ENCODE results near the gene CD83.
"Not testable (repeated sequence)": the region's sequence is repeated elsewhere in the genome, so short reads cannot be mapped to it uniquely, and the experiment has no call there.

The CD83 gene

DNA sequence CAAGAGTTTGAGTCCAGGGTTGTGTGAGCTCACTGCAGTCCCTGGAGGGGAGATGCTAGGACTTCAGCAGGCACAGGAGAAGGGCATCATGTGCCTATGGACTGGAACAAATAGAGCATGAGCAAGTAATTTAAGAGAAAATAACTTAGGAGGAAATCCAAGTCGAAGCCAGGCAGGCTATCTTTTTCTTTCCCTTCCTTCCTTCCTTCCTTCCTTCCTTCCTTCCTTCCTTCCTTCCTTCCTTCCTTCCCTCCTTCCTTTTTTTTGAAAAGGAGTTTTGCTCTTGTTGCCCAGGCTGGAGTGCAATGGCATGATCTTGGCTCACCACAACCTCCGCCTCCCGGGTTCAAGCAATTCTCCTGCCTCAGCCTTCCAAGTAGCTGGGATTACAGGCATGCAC is 33.7 kb downstream of the CD83 start:
- not testable (repeated sequence) for DNase-seq

DNA sequence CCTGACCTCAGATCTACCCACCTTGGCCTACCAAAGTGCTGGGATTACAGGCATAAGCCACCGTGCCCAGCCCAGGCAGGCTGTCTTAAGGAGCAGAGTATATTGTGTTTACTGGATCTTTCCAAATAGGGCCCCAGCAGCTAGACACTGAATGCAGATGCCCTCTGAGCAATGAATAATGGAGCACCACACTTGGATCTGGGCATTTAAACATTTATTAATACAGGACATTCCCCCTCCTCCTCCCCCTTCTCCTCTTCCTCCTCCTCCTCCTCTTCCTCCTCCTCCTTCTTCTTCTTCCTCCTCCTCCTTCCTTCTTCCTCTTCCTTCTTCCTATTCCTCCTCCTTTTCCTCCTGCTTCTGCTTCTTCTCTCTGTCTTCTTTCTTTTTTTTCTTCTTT is 34.2 kb downstream of the CD83 start:
- DNase-seq, result no peak

DNA sequence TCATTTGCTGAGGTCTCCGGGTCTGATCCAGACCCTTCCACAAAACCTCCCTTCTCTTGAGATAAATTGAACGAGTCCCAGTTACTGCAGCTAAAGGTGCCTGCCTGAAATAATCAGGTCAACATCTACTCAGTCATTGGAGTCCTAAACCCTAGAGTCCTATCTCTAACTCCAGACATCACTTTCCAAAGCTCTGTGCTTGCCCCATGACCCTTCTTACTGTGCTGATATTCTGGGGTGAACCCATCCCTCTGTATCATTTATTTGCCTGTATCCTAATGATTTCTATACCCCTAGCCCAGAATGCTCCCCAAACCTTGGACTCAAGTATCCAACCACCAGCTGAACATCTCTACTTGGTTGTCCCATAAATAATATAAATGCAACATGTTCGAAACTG is 35.7 kb downstream of the CD83 start:
- no peak for DNase-seq

DNA sequence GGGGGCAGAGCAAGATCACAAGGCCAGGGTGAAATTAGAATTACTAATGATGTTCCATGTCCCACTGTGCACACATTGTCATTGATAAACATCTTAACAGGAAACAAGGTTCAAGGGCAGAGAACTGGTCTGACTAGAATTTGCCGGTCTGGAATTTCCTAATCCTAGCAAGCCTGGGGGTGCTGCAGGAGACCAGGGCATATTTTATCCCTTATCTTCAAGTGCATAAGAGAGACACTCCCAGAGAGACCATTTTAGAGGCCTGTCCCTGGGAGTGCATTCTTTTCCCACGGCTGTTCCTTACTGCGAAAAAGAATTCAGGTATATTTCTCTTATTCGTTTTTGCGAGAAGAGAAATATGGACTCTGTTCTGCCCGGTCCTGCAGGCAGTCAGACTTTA is 41.5 kb downstream of the CD83 start:
- no peak for DNase-seq

DNA sequence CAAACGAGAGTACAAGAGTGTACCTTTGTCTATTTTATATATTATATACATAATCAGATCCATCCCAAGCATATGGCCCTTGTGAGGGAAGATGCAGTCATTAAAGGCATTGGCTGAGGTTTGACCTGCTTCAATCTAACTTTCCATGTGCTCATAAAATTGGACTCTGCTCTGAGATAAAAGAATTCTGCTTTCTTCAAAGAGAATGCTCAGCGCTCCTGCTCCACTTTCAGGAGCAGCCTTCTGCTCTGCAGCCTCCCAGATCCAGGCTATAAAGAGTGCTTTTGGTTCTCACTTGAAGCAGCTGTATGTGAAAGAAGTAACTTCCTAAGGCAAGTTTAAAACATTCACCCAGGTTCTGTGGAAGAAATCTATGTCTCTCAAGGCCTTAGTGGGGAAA is 45.3 kb downstream of the CD83 start:
- DNase-seq, result no peak

DNA sequence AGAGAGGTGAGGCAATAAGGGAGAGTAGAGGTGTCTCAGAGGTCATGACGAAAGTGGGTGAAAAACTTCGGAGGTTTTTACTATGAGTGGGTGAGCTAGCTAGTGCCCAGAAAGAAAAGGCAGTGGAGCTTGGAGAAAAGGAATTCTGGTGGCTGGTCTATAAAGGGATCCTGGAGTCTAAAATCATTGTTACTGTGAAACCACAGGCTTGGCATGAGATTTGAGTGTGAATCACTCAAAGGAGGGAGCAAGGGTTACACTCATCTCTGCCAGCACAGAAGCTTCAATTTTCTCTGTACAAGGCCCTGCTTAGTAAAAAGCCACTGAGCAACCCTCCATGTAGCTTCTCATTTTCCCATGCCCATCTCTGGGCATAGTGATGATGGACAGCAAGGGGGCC is 47.5 kb downstream of the CD83 start:
- DNase-seq, result no peak

DNA sequence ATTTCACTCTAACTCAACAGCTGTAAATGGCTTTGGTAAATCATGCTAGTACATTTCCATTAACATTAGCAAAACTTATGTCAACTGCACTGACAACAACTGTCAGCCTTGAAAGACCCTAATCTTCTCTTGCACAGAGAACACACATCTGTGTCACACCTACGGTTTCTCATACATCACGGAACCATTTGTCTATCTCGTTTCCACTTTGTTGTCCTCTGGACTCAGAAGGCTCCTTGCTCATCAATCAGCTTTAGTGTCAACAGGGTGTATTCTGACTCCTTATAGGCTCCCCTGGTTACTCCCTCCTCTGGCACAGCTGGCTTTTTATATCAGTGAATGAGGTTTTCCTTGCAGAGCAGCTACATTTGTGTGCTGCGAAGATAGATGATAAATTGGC is 49.3 kb downstream of the CD83 start:
- DNase-seq, result no peak

DNA sequence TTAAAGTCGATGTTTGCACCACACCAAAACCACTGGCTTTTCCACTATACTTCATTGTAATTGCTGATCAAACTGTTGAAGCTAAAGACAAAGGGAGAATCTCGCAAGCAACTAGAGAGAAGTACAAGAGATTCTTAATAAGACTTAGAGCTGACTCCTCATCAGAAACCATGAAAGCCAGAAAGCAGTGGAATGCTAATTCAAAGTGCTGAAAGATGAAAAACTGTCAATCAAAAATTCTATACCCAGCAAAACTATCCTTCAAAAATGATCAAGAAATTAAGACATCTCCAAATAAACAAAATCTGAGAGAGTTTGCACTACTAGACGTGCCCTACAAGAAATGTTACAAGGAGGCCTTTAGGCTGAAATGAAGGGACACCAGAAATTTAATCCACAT is 52.6 kb downstream of the CD83 start:
- DNase-seq, result no peak

DNA sequence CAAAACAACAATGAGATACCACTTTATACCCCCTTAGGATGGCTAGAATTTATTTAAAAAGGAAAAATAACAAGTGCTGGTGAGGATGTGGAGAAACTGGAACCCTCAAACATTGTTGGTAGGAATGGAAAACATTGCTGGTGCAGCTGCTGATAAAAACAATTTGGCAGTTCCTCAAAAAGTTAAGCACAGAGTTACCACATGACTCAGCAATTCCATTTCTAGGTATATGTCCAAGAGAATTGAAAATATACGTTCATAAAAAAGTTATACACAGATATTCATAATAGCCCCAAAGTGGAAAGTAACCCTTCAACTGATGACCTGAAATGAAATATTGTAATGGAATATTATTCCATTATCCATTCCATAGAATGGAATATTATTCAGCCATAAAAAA is 55.0 kb downstream of the CD83 start:
- DNase-seq, result no peak

DNA sequence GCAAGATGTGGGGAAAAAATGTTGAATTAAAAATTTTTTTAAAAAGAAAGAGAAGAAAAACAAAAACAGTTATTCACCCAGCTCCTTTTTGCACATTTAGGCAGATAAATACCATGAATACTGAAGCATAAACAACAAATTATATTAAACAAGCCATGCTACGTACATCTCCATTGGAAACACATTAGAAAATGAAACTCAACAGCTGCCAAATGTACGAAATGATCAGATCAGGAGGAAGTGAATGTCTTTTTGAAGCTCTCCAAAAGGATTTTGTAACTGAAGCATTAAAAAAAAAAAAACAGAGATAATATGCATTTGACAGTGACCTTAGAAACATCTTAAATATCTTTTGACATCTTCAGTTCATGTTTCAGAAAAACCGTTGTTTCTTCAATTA is 56.7 kb downstream of the CD83 start:
- no peak for DNase-seq

DNA sequence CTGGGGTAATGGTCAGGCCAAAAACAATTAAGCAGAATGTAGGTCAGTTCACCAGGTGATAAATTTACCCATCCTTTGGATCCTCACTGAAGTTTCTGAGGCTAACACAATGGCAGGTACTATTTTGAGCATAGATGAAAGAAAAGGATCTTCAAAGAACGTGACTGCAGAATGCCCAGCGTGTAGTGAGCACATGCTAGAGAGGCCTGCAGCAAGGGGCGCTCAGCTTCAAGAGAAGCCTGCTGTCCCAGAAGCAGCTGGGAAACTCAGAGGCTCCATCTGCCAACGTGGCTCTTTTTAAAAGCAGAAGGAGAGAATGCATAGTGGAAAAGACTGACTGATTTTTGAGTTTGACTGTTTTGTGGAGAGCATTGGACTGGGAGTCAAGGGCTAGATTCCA is 57.4 kb downstream of the CD83 start:
- no peak for DNase-seq

DNA sequence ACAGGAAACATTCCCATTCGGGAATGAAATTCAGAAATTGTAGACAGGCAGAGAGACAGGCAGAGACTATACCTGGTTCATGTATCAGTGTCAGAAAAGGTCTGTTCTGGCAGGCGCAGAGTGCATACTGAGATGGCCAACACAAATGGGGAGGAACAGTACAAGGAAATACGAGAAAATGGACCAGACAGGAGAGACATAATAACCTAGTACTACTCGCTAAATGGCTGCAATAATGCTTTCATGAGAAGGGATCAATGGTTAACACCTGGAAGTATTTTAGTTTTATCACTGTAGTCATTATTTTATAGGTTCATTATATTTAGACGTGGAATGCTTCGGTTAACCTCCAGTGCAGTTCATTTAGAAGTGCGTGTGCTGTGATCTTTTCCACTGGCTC is 58.9 kb downstream of the CD83 start:
- DNase-seq, result no peak

DNA sequence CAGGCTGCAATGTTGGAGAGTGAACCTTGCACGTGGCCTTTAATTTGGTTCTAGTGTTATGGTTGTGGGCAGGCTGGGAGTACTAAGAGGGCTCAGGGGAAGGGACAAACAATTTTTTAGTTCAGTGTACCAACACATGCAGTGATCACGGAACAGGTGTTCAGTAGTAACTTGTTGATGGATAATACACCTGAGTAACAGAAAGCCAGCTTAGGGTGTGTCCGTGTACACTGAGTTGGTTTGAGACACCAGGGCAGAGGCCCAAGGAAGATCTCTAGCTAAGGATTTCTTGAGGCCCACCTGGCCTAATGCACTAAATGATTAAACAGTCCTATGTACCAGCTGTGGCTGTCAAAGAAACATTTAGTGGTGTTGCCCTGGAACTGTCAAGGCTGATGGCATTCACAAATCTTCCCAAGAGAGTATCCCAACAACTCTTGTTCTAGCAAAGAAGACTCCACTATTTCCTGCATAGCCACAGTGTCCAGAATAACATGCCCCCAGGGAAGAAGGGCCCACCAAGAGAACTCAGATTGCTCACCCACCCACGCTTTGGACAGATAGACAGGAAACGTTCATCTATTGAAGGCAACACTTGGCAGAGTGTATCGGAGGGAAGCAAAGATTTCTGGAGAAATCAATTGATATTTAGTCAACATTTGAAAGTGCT is 60.0 kb downstream of the CD83 start:
- DNase-seq, result no peak

DNA sequence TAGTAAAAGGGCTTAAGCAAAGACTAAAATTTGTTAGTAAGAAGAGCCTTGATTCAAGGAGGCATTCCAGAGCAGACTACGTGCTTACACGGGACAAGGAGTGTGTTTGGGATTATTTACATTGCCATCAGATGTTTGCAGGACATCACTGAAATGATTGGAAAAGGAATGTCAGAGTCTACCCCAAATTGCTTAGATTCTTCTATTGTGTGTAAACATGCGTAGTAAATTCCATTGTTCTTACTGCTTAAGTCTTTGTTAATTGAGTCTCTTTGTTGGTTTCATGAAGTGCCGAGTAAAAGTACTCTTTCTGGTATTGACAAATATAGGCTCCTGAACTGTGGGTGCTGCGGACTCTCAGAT is 60.5 kb downstream of the CD83 start:
- DNase-seq, result no peak

DNA sequence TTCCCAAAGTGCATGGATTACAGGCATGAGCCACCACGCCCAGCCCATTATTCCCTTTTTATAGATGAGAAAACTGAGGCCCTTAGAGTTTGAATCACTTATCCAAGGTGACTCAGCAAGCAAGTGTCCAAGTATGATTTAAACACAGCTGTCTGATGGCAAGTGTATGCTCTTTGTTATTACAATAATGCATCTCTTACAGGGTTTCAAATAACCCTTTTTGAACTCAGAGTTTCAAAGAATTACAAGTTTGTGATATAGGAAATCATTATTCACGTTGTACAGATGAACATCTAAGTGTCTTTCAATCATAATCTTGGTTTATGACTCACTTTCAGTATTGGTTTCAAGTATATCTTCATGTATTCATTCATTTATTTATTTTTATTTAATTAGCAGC is 63.0 kb downstream of the CD83 start:
- no peak for DNase-seq

DNA sequence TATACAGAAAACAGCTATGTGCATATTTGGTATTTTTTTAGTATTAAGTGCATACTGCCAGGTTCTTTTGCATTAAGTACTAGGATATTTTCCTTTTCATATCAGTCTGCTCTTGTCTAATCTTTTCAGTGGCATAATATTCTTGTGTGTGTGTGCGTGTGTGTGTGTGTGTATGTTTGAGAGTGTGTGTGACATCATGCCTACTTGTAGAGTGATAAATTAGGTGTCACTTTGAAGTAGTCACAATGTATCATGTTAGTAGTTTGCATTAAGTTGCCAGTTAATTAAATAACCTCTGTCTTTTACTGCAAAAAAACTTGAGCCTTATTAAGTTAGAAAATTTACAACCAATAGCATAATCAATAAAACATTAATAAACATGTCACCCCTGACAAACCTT is 65.3 kb downstream of the CD83 start:
- DNase-seq, result no peak

All from NCI-H524 treated with DMSO at 0.1 percent for 48 hours (cell line).